K562 (cell line): ENCODE data around the gene S100P. TPM values are rescaled to one million over a fixed set of nuclear protein-coding genes. Genes with fewer than 3 reads are reported as not detected.

Experiments
- ADNP ChIP-seq: fragments of 200-800 bp; sonication (Bioruptor generic); IDR thresholded peaks from 2 replicates; pipeline ENCODE4 v1.6.1; 2016; ENCODE audit warnings: missing genetic modification characterization, missing compliant biosample characterization
- BHLHE40 ChIP-seq: IDR thresholded peaks from 2 replicates; pipeline ENCODE4 v1.6.1; 2011; ENCODE audit warnings: low read length, improper control_type of control experiment
- CAMTA2 ChIP-seq: fragments of 250-450 bp; sonication (Bioruptor Pico); conservative IDR thresholded peaks from 2 replicates; pipeline ENCODE4 v1.5.1; 2022
- GATAD2B ChIP-seq: fragments of 450-650 bp; IDR thresholded peaks from 2 replicates; pipeline ENCODE4 v1.6.1; 2017; ENCODE audit warnings: mild to moderate bottlenecking, borderline replicate concordance
- HDGF ChIP-seq: fragments of 450-650 bp; IDR thresholded peaks from 2 replicates; pipeline ENCODE4 v1.6.1; 2016
- KHSRP ChIP-seq: fragments of 450-650 bp; IDR thresholded peaks from 2 replicates; pipeline ENCODE4 v1.6.1; 2017
- SREBF2 ChIP-seq: sonication (generic); formaldehyde crosslinking; IDR thresholded peaks from 2 replicates; pipeline ENCODE4 v1.4.0; 2020; ENCODE audit warnings: mild to moderate bottlenecking, missing genetic modification reagents
- polyA plus RNA-seq, 8 experiments: library from polyadenylated mRNA; depleted of rRNA in 4 of 8; stranded (reverse) in 5 of 8; unstranded in 3 of 8; fragments of >200 nt; fragmentation: Nextera tagmentation in 2 of 8; fragmentation: Illumina TruSeq in 1 of 8; extraction: Ambion mirVana in 2 of 8; extraction: Trizol in 1 of 8; gene quantifications; 2 replicates each; pipeline versions ENCODE4 v1.2.1 to v1.2.3, GENCODE V29; 2011 to 2014; ENCODE audit warnings: inconsistent platforms in 1 of 8, missing spikeins in 1 of 8
- total RNA-seq, 7 experiments: library from RNA; depleted of rRNA in 6 of 7; stranded (reverse); fragments of >200 nt in 6 of 7; fragmentation: Illumina TruSeq in 2 of 7; extraction: Trizol in 2 of 7; gene quantifications; 2 replicates each; pipeline versions ENCODE4 v1.2.1 to v1.2.3, GENCODE V29; 2011 to 2021; ENCODE audit warnings: low replicate concordance in 1 of 7
- TF ChIP-seq, protein P1 (sequence below): fragments of 450-650 bp; IDR thresholded peaks from 2 replicates; pipeline ENCODE4 v1.6.1; 2016; ENCODE audit warnings: missing biosample characterization, missing genetic modification characterization
- TF ChIP-seq, protein P2 (sequence below): fragments of 450-650 bp; IDR thresholded peaks from 2 replicates; pipeline ENCODE4 v1.6.1; 2016
- TF ChIP-seq, protein P3 (sequence below), 2 experiments: fragments of 450-650 bp; formaldehyde crosslinking in 1 of 2; IDR thresholded peaks; 2 replicates each; pipeline versions ENCODE4 v1.4.0 to v1.6.1; 2014 to 2020; ENCODE audit warnings: mild to moderate bottlenecking in 2 of 2, borderline replicate concordance in 1 of 2, low read depth in 1 of 2
- TF ChIP-seq, protein P4 (sequence below): fragments of 250-450 bp; sonication (Bioruptor Pico); IDR thresholded peaks from 2 replicates; pipeline ENCODE4 v1.4.0; 2020; ENCODE audit warnings: mild to moderate bottlenecking, moderate library complexity
- TF ChIP-seq, protein P5 (sequence below): sonication (generic); formaldehyde crosslinking; IDR thresholded peaks from 2 replicates; pipeline ENCODE4 v1.8.0; 2023; ENCODE audit warnings: mild to moderate bottlenecking, missing genetic modification reagents

The S100P gene
- total and polyA plus RNA-seq, 9 of the 15 experiments (the other 6 are each of a cell fraction or from before 2014, with no cell fraction given) = 4.1 to 23.8 (median 7.5) TPM

DNA sequence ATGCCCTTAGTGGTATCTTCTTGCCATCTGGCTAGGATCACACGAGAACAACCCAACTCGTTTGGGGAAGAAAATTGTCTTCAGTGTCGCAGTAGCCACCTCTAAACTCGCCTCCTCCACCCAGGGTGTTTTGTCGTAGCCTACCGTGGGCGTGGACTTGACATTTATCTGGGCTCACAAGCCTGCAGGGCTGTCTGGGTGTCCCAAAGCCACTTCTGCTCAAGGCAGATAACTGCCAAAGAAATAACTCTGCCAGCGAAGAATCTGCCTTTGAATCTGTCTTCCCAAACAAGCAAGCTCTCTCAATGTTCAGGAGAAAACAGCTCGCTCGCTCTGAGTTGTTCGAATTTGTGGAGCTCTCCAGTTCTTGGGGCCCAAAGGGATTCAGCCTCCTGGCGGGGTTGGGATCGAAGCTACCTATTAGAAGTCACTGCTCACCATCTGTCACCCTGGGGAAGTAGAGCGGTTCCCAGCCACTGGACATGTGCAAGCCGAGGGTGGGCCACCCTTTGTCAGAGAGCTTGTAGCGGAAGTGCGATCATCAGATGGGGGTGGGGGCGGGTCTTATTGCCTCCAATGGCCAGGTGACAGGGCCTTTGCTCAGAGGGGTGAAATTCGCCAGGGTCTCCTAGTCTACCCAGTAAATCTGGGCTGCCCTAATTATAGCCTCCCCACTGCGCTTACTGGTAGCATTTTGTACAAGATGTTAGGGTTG lies 37.1 kb downstream of the S100P start (continued):
- TF ChIP-seq, protein P1, sequence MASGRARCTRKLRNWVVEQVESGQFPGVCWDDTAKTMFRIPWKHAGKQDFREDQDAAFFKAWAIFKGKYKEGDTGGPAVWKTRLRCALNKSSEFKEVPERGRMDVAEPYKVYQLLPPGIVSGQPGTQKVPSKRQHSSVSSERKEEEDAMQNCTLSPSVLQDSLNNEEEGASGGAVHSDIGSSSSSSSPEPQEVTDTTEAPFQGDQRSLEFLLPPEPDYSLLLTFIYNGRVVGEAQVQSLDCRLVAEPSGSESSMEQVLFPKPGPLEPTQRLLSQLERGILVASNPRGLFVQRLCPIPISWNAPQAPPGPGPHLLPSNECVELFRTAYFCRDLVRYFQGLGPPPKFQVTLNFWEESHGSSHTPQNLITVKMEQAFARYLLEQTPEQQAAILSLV (tag) = no peak
- TF ChIP-seq KHSRP (peak; percentile 76; the same call in 1 of the 2 replicates), HDGF (no peak), GATAD2B (peak; percentile 86; the same call in 1 of the 2 replicates), CAMTA2 (CRISPR knock-in tag) (no peak), ADNP (tag) (peak; percentile 9; the same call in 1 of the 2 replicates), SREBF2 (no peak), BHLHE40 (peak; percentile 64)
- TF ChIP-seq, protein P2, sequence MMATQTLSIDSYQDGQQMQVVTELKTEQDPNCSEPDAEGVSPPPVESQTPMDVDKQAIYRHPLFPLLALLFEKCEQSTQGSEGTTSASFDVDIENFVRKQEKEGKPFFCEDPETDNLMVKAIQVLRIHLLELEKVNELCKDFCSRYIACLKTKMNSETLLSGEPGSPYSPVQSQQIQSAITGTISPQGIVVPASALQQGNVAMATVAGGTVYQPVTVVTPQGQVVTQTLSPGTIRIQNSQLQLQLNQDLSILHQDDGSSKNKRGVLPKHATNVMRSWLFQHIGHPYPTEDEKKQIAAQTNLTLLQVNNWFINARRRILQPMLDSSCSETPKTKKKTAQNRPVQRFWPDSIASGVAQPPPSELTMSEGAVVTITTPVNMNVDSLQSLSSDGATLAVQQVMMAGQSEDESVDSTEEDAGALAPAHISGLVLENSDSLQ = peak; percentile 61; the same call in 1 of the 2 replicates
- TF ChIP-seq, protein P3, sequence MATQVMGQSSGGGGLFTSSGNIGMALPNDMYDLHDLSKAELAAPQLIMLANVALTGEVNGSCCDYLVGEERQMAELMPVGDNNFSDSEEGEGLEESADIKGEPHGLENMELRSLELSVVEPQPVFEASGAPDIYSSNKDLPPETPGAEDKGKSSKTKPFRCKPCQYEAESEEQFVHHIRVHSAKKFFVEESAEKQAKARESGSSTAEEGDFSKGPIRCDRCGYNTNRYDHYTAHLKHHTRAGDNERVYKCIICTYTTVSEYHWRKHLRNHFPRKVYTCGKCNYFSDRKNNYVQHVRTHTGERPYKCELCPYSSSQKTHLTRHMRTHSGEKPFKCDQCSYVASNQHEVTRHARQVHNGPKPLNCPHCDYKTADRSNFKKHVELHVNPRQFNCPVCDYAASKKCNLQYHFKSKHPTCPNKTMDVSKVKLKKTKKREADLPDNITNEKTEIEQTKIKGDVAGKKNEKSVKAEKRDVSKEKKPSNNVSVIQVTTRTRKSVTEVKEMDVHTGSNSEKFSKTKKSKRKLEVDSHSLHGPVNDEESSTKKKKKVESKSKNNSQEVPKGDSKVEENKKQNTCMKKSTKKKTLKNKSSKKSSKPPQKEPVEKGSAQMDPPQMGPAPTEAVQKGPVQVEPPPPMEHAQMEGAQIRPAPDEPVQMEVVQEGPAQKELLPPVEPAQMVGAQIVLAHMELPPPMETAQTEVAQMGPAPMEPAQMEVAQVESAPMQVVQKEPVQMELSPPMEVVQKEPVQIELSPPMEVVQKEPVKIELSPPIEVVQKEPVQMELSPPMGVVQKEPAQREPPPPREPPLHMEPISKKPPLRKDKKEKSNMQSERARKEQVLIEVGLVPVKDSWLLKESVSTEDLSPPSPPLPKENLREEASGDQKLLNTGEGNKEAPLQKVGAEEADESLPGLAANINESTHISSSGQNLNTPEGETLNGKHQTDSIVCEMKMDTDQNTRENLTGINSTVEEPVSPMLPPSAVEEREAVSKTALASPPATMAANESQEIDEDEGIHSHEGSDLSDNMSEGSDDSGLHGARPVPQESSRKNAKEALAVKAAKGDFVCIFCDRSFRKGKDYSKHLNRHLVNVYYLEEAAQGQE (IDR thresholded peaks at IDR 0.05; ENCODE audit: borderline replicate concordance) = peak; percentile 48; the same call in 1 of the 2 replicates
- TF ChIP-seq, protein P3 (CRISPR knock-in tag; IDR thresholded peaks at IDR 0.05; ENCODE audit: low read depth) = no peak
- TF ChIP-seq, protein P4, sequence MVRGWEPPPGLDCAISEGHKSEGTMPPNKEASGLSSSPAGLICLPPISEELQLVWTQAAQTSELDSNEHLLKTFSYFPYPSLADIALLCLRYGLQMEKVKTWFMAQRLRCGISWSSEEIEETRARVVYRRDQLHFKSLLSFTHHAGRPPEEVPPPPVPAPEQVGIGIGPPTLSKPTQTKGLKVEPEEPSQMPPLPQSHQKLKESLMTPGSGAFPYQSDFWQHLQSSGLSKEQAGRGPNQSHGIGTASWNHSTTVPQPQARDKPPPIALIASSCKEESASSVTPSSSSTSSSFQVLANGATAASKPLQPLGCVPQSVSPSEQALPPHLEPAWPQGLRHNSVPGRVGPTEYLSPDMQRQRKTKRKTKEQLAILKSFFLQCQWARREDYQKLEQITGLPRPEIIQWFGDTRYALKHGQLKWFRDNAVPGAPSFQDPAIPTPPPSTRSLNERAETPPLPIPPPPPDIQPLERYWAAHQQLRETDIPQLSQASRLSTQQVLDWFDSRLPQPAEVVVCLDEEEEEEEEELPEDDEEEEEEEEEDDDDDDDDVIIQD = no peak
- TF ChIP-seq, protein P5, sequence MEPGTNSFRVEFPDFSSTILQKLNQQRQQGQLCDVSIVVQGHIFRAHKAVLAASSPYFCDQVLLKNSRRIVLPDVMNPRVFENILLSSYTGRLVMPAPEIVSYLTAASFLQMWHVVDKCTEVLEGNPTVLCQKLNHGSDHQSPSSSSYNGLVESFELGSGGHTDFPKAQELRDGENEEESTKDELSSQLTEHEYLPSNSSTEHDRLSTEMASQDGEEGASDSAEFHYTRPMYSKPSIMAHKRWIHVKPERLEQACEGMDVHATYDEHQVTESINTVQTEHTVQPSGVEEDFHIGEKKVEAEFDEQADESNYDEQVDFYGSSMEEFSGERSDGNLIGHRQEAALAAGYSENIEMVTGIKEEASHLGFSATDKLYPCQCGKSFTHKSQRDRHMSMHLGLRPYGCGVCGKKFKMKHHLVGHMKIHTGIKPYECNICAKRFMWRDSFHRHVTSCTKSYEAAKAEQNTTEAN (CRISPR knock-in tag) = no peak
